Putamen (tissue), 1 donor: ENCODE measurements around the gene ALDH2.
A peak's percentile ranks its signal among the peaks of the same experiment; 100 is the strongest.
"Not testable (repeated sequence)": the region's sequence is repeated elsewhere in the genome, so short reads cannot be mapped to it uniquely, and the experiment has no call there.

Experiments
- DNase-seq: peaks from one replicate; pipeline ENCODE4 v3.0.0-alpha.2; 2016; ENCODE audit warnings: low spot score

The ALDH2 gene

DNA sequence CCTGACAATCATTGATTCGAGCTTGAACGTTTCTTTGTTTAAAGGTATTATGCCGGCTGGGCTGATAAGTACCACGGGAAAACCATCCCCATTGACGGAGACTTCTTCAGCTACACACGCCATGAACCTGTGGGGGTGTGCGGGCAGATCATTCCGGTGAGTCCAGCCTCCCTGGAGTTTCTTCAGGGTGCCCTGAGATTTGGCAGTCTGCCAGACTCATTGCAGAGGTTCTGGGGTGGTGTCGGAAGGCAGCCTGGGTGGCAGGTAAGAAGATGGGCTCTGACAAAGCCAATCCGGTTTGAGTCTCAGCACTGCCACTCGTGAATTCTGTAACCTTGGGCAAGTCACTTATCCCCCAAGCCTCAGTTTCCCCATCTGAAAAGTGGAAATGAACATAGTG lies 23.0 kb downstream of the ALDH2 start:
- DNase-seq = no peak

DNA sequence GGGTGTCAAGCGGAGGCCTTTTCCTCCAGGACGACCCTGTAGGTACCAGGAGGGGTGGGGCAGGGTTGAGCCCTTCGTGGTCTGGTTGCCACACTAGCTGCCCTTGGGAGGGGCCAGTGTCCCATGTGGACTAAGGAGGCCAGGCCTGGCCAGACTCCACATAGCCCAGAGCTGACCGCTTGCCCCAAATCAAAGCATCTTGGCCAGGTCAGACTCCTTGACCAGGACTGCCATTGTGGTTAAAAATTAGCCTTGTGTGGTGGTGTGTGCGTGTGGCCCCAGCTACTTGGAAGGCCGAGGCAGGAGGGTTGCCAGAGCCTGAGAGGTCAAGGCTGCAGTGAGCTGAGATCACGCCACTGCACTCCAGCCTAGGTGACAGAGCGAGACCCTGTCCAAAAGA lies 24.8 kb downstream of the ALDH2 start:
- no peak for DNase-seq

DNA sequence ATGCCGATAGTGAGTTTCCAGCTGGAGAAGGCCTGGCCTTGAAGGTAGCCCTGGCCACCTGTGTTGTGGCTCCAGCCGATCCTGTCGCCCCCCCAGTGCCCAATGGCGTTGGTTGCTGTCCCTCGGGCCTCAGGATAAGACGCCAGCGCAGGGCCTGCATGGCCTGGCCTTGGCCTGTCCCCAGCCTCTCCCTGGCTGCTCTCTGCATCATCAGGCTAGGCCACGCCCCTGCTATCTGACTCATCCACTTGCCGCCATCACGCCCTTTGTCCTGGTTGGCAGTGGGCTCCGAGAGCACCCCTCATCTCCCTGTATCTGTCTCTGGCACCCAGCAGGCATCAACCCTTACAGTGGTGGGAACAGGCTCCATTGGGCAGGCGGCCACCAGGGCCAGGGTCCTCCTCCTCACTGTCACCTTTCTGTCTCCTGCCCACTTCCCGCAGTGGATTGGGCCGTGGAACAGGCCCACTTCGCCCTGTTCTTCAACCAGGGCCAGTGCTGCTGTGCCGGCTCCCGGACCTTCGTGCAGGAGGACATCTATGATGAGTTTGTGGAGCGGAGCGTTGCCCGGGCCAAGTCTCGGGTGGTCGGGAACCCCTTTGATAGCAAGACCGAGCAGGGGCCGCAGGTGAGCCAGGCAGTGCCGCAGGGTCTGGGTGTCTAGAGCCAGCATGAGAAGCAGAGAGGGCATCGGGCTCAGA lies 25.6 kb downstream of the ALDH2 start:
- no peak for DNase-seq

DNA sequence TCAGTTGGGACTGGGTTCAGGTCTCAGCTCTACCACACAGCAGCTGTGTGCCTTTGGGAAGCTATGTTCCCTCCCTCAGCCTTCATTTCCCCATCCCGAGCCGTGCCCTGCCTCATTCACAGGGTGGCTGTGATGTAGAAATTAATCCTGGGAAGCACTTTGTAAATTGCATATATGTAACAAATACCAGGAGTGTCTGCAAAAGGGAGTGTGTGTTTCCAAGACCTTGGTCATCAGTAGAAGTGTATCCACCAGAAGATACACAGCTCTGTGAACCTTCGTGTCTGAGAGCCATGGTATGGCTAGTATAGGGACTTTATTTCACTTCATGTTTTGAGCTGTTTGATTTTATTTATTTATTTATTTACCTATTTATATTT lies 26.1 kb downstream of the ALDH2 start:
- no peak for DNase-seq

DNA sequence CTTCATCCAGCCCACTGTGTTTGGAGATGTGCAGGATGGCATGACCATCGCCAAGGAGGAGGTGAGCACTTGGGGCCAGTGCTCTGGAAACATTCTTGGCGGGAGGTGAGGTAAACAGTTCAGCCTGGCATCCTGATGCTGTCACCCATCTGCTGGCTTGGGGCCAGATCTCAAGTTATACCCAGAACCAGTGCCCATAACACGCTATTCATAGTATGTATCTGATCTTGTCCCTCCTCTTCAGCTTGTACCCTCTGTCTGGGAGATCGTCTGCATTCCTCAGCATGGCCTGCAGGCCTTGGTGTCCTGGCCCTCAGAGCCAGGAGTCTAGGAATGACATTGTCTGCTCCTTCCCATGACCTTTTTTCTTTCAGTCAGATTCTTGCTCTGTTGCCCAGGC lies 31.4 kb downstream of the ALDH2 start:
- DNase-seq = no peak

DNA sequence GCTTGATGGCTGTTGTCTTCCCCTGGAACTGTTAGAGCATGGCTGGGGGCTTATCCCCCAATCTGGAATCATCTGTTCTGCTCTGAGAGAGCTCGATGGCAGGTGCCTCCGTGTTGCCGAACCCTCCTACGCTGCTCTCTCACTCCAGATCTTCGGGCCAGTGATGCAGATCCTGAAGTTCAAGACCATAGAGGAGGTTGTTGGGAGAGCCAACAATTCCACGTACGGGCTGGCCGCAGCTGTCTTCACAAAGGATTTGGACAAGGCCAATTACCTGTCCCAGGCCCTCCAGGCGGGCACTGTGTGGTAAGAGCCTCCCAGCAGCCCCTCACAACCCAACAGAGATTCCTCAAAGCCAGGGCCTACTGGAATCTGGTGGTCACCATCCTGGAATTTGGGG lies 33.0 kb downstream of the ALDH2 start:
- no peak for DNase-seq

DNA sequence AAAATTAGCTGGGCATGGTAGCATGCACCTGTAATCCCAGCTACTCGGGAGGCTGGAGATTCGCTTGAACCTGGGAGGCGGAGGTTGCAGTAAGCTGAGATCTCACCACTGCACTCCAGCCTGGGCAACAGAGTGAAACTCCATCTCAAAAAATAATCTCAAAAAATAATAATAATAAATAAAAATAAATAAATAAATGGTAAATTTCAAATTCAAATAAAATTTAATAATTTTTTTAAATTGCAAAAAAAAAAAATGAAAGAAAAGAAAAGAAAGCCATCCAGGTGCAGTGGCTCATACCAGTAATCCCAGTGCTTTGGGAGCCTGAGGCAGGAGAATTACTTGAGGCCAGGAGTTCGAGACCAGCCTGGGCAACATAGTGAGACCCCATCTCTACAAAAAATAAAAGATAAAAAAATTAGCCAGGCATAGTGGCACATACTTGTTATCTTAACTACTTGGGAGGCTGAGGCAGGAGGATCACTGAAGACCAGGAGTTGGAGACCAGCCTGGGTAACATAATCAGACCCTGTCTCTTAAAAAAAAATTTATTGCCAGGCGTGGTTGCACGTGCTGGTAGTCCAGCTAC lies 36.4 kb downstream of the ALDH2 start:
- no peak for DNase-seq

DNA sequence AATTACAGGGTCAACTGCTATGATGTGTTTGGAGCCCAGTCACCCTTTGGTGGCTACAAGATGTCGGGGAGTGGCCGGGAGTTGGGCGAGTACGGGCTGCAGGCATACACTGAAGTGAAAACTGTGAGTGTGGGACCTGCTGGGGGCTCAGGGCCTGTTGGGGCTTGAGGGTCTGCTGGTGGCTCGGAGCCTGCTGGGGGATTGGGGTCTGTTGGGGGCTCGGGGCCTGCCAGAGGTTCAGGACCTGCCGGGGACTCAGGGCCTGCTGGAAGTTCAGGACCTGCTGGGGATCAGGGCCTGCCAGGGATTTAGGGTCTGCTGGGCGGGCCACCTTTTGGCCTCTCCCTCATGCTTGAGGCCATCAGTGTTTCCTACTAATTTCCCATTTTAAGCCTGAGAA lies 37.1 kb downstream of the ALDH2 start:
- no peak for DNase-seq

DNA sequence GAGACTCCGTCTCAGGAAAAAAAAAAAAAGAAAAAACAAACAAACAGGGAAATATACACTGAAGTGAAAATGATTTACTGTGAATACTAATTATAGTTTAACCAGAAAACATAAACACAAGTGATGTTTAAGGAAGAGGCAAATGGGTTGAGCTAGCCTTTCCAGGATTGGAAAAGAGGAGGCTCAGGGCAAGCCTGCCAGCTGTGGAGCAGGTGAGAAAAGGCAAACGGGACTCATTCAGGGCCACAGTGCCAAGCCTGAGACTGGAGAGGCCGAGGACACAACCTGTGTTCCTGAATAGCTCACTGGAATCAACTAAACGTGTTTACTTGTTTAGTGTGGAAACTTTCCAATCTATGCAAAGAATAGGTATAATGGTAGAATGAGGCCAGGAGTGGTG lies 39.6 kb downstream of the ALDH2 start:
- DNase-seq = no peak

DNA sequence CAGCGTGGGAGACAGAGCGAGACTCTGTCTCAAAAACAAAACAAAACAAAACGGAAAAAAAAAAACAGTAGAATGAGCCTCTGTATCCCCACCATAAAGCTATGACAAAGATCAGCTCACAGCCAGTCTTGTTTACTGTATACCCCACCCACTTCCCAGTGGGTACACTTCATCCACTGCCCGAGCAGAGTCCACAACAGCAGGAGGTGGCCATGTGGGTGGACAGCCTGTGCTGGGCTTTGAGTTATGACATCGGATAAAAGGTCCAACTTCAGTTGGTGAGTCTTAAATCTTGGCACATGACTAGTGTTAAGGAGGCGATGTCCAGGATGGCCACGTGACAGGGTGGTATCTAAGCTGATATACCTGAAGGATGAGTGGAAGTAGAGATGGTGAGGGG lies 40.5 kb downstream of the ALDH2 start:
- no peak for DNase-seq

DNA sequence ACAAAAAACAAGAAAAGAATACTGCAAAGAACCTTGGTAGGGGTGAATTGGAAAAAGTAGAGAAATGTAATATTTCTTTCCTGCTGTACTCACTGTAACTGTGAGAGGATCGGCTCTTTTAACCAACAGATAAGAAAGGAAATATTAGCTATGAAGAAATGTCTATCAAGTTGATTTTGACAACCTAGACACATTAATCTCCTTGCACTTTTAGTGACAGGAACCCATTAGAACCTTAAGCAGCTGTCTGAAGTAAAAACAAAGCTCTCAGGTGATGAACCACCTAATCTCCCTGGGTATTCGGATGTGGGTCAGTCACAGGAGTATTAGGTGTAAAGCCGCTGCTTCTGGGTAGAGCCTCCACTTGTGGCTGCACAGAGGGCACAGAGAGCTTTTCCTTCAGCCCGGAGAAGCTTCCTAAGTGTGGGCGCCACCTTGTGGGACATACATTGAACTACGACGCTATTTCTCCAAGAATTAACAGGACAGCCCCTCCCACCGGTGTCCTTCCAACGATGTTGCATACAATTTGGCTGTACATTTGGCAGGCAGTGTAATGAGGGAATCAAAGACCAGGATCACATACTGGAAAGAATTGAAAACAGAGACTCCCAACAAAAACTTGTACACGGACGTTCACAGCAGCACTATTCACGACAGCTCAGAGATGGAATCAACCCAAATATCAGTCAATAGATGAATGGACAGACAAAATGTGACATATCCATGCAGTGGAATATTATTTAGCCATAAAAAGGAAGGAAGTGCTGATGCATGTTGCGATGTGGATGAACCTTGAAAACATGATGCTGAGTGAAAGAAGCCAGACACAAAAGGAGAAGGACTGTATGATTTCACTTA lies 46.4 kb downstream of the ALDH2 start:
- DNase-seq = peak; percentile 78

DNA sequence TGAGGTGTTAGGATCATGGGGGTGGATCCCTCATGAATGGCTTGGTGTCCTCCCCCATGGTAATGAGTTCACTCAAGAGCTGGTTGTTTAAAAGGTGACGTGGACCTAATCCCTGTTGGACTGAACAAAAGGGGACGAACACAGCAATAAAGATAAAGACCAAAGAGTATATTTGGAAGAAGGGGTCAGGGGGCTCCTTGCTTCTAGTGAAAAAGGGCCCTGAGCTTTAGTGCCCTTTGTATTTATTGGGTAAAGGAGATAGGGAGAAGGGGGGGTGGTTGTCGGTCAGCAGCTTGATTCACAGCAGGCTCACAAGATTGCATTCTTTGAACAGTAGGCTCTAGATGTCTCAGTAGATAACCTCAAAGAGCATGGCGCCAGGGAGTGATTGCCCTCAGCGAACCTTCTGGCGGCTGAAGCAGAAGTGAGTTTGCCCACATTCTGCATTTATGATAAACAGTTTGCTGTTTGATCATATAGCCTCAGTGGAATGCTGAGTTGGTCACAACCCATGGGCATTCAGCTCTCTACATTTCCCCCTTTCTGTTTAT lies 49.4 kb downstream of the ALDH2 start:
- no peak for DNase-seq

DNA sequence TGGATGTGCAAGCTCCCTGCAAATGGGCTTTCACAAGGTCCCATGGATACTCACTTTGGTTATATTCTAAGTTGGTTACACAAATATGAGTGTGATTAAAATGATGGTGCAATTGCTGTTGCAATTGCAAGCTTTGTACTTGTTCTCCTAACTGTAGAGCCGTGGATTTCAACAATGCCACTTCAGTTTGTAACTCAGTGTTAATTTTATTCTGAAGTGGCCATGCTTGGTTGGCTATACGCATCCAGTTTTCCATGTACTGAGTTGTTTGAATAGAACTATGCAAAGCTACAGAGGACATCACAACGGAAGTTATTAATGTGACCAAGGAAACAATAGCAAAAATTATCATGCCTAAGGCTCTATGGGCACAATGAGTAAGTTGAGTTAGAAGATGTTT lies 50.2 kb downstream of the ALDH2 start:
- not testable (repeated sequence) for DNase-seq

DNA sequence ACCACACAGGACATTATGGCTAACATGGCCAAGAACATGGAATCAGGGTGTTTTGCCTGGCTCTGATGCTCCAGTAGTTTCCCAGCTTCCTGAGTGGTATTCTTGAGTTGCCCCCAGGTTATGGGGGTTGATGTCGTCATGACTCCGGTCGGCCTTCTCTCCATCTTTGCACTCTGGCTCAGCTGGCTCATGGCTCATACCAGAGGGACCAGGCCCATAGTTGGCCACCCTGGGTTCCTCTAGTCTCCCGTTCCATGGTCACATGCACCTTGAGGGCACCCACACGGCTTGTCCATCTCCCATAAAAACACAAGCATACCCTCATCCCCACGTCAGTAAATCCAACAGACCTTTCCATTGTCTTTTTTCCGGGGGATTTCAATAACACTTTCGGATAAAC lies 51.6 kb downstream of the ALDH2 start:
- DNase-seq = no peak

DNA sequence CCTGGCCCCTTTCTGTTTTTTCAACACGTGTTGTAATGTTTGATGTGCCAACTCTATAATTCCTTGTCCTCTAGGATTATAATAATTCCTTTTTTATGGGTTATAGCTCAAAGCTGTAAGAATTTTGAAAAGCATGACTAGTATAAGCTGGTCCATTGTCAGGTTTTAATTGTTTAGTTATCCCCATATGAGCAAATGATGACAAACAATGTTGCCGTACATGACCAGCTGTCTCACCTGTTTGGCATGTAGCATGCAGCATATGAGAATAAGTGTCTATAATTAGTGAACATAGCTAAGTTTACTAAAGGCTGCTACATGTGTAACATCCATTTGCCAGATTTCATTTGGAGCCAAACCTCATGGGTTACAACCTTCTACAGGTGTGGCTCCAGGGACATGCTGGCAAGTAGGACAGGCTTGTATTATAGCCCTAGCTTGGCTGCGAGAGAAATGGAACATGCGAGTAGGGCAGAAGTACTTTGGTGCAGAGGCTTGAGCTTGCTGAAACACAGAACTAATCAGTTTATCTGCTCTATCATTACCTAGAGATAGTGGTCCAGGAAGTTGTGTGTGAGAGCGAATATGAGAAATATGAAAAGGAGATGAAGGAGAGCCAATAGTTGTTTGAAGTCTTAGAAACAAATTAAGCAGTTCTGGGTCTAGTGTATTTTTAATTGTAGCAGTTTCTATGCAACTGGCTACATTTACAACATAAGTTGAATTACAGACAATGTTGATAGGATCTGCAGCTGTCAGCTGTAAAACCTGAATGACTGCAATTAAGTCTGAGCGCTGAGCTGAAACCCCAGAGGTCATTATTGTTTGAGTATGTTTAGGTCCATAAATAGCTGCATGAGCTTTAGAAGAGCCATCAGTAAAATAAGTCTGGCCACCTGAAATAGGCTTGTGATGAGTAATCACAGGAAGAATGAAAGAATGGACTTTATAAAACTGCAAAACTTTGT lies 52.7 kb downstream of the ALDH2 start:
- DNase-seq = no peak

DNA sequence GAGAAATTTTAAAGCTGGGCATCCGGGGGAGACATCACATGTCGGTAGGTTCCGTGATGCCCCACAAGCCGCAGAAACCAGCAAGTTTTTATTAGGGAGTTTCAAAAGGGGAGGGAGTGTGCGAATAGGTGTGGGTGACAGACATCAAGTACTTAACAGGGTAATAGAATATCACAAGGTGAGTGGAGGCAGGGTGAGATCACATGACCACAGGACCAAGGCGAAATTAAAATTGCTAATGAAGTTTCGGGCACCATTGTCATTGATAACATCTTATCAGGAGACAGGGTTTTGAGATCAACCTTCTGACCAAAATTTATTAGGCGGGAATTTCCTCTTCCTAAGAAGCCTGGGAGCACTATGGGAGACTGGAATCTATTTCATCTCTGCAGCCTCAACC lies 54.1 kb downstream of the ALDH2 start:
- DNase-seq = not testable (repeated sequence)

DNA sequence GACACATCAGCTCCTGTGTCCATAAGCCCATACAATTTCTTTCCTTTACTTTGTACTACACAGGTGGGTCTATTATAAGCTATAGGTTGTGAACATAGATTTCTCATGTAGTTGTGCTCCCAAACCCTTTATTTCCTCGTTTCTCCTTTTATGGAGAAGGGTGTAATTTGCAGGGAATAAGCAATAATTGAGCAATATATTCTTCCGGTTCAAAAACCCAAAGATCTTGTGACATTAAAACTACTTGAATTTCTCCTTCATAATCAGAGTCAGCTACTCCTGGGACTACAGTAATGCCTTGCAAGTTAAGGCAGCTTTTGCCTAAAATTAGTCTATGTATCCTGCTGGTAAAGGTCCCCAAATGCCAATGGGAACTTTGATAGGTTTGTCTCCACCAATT lies 56.2 kb downstream of the ALDH2 start:
- DNase-seq = no peak

DNA sequence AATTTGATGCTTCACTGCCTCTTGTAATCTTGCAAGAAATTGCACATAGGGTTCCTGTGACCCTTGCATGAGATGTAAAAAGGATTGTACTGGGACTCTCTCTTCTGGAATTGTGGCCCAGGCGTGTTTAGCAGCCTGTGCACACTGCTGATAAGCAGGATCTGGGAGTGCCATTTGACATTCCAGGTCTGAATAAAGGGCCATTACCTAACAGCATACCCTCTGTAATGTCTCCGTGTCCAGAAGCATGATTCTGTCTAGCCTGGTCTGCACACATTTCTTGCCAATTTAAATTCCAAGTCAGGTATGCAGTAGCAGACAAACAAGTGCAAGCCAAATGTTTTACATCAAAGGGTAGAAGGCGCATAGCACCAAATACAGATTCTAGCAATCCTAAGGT lies 57.2 kb downstream of the ALDH2 start:
- no peak for DNase-seq

DNA sequence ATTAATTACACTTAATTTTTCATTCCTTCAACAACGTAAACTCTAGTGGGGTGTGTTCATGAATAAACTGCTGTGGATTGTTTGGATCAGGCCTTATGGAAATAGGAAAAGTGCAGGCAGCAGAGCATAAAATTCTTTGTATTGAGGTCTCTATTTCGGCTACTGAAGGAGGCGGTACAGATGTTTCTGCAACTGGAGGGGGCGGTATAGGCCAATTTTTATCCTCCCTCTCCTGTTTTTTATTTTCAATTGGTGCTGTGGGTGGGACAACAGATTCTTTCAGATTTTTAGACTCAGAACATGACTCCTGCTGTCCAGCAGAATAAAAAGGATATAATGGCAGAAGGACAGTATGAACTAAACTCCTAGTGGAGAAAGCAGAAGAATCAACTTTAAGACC lies 57.6 kb downstream of the ALDH2 start:
- not testable (repeated sequence) for DNase-seq

DNA sequence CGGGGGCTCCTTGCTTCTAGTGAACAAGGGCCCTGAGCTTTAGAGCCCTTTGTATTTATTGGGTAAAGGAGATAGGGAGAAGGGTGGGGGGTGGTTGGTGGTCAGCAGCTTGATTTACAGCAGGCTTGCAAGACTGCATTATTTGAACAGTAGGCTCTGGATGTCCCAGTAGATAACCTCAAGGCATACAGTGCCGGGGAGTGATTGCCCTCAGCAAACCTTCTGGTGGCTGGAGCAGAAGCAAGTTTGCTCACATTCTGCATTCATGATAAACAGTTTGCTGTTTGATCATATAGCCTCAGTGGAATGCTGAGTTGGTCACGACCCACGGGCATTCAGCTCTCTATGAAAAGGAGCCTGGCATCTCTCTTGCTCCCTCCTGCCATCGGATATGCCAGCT lies 58.8 kb downstream of the ALDH2 start:
- no peak for DNase-seq

DNA sequence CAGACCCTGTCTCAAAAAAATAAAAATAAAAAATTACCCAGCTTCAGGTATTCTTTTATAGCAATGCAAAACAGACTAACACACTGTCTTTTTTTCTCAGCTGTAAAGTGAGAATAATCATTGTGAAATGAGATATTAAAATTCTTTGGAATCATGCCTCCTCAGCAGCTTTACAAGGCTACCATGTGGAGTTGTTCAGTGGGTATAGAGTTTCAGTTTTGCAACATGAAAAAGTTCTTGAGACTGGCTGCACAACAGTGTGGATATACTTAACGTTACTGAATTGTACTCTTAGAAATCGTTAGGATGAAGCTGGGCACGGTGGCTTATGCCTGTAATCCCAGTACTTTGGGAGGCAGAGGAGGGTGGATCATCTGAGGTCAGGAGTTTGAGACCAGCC lies 59.6 kb downstream of the ALDH2 start:
- no peak for DNase-seq

DNA sequence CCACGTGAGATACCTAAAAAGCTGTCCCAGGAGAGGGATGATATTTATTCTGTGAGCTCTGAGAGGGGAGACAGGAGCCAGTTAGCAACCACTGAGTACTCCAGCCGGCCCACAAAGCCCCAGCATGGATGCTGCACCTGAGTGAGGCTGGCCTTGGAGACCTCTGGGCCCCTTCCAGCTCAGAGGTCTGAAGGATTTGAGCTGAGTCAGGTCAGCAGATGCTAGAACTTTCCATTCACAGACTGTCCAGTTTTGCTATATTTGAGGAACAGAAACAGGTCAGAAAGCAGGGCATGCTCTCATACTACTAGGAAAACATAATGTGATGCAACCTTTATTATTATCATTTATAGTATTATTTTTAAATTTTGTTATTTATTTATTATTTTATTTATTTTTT lies 60.3 kb downstream of the ALDH2 start:
- DNase-seq = no peak
